ENCODE measurements around the gene CALML6.

- TF ChIP-seq, protein P1, sequence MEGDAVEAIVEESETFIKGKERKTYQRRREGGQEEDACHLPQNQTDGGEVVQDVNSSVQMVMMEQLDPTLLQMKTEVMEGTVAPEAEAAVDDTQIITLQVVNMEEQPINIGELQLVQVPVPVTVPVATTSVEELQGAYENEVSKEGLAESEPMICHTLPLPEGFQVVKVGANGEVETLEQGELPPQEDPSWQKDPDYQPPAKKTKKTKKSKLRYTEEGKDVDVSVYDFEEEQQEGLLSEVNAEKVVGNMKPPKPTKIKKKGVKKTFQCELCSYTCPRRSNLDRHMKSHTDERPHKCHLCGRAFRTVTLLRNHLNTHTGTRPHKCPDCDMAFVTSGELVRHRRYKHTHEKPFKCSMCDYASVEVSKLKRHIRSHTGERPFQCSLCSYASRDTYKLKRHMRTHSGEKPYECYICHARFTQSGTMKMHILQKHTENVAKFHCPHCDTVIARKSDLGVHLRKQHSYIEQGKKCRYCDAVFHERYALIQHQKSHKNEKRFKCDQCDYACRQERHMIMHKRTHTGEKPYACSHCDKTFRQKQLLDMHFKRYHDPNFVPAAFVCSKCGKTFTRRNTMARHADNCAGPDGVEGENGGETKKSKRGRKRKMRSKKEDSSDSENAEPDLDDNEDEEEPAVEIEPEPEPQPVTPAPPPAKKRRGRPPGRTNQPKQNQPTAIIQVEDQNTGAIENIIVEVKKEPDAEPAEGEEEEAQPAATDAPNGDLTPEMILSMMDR (IDR thresholded peaks at IDR 0.05; ENCODE audit: poor library complexity, severe bottlenecking), result no peak
- TF ChIP-seq POLR2AphosphoS5 (IDR thresholded peaks at IDR 0.05), result no peak
Observed at GRCh38 chr1:1962752-1963151, 47.7 kb downstream of the CALML6 start.
